Right cardiac atrium (tissue), 5 donors: Measurements from ENCODE around the gene HDAC9. TPM values are rescaled to one million over a fixed set of nuclear protein-coding genes. Genes with fewer than 3 reads are reported as not detected.

Experiments used
- ATAC-seq, 2 donors: fragments of 200-7000 bp; cut with Tn5 transposase; one replicate each; pipeline versions ENCODE4 v1.8.0 to v1.9.1; 2020; ENCODE audit warnings: moderate library complexity in 2 of 2, mild to moderate bottlenecking in 1 of 2
- DNase-seq, 3 donors: peaks; one replicate each; pipeline ENCODE4 v3.0.0-alpha.2; 2020
- H3K27ac ChIP-seq: one replicate; pipeline ENCODE4 v1.5.1; 2013; ENCODE audit warnings: mild to moderate bottlenecking, low read length, control low read depth, moderate library complexity
- H3K27me3 ChIP-seq: one replicate; pipeline ENCODE4 v1.6.1; 2013; ENCODE audit not compliant: control insufficient read depth, insufficient read depth
- H3K4me1 ChIP-seq: one replicate; pipeline ENCODE4 v1.6.1; 2013; ENCODE audit warnings: low read length; ENCODE audit not compliant: control insufficient read depth, insufficient read depth
- H3K4me3 ChIP-seq: one replicate; pipeline ENCODE4 v1.5.1; 2013; ENCODE audit warnings: low read length, control low read depth
- H3K9me3 ChIP-seq: one replicate; pipeline ENCODE4 v1.6.1; 2013; ENCODE audit warnings: low read length; ENCODE audit not compliant: control insufficient read depth
- WGBS: extraction: QIAGEN DNeasy Blood & Tissue Kit; methylation state at CpG from one replicate; pipeline ENCODE4 v1.1.7; 2013; 5-methylcytosine and 5-hydroxymethylcytosine counted together
- intact Hi-C, 4 donors: fragments of 100-400 bp; cut with DNase I; formaldehyde crosslinking; loops; one replicate each; pipeline versions ENCODE4 v1.11.0 to v1.14.0; 2022 to 2023
- polyA plus RNA-seq: library from polyadenylated mRNA; stranded (reverse); fragments of 200-250 nt; gene quantifications from one replicate; pipeline ENCODE4 v1.2.3, GENCODE V29; 2013
- total RNA-seq, 4 donors: library from RNA; stranded (reverse); fragmentation: NEBNext Ultra II Directional; extraction: Animal tissue kit (Norgen Biotek cat#: 25700); gene quantifications; one replicate each; pipeline ENCODE4 v1.2.1, GENCODE V29; 2021
- donor health status: healthy with polysubstance abuse.
- donor health status: DM: no; HTN: yes; CAD: no.
- donor health status: DM: no; HTN: no; CAD: no.
- donor health status: DM: no; HTN: yes; CAD: no; lungs with severe emphysema.
- donor health status: DM: yes; HTN: yes; CAD: no.

The HDAC9 gene
- total and polyA plus RNA-seq, 5 donors = 5.5 to 42.2 (median 22.6) TPM

GRCh38 chr7:18901351-18901750 lies 405.8 kb downstream of the HDAC9 start:
- H3K4me1 ChIP-seq = no peaks in the 10 kb centered on the region
- WGBS = 71% methylated on average over 3 of the region's 3 CpGs
- no peaks in the 10 kb centered on the region for H3K27me3 ChIP-seq
- intact Hi-C loops = no loop called here
- no peak for ATAC-seq
- H3K4me3 ChIP-seq = no peak overlapping the region
- no peak for DNase-seq
- H3K9me3 ChIP-seq = no peaks in the 10 kb centered on the region
- H3K27ac ChIP-seq = no peak overlapping the region

GRCh38 chr7:18901982-18902421 lies 406.5 kb downstream of the HDAC9 start:
- DNase-seq (no peak), ATAC-seq (no peak)
- H3K27me3 ChIP-seq = no peaks in the 10 kb centered on the region
- intact Hi-C loops = no loop called here
- no peak overlapping the region for H3K27ac ChIP-seq
- no peaks in the 10 kb centered on the region for H3K9me3 ChIP-seq
- WGBS = 22% methylated on average over 1 of the region's 1 CpG
- no peak overlapping the region for H3K4me3 ChIP-seq
- no peaks in the 10 kb centered on the region for H3K4me1 ChIP-seq

DNA sequence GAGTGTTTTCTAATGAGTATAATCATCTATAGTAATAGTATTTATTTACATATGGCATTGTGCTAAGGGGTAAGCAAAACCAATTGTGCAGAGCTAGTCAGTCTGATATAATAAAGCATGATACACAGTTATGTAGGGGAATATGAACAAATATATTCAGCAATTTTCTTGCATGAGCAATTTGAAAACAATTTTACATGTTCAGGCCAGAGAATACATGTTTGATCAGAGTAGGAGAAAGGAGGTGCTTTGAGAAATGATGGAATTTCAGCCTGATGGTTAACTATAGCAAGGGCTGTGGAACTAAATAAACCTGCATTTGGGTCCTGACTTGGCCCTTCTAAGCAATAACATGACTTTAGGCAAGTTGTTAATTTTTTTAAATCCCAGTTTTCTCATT lies 407.3 kb downstream of the HDAC9 start:
- H3K9me3 ChIP-seq = no peaks in the 10 kb centered on the region
- no peaks in the 10 kb centered on the region for H3K4me1 ChIP-seq
- H3K4me3 ChIP-seq = no peak overlapping the region
- H3K27ac ChIP-seq = no peak overlapping the region
- intact Hi-C loops = no loop called here
- no peak for DNase-seq
- H3K27me3 ChIP-seq = no peaks in the 10 kb centered on the region
- ATAC-seq = no peak

GRCh38 chr7:18903695-18904094 lies 408.1 kb downstream of the HDAC9 start:
- Histone ChIP-seq H3K27ac (no peak overlapping the region), H3K4me1 (no peaks in the 10 kb centered on the region), H3K27me3 (no peaks in the 10 kb centered on the region), H3K4me3 (no peak overlapping the region), H3K9me3 (no peaks in the 10 kb centered on the region)
- DNase-seq (no peak), ATAC-seq (no peak)
- intact Hi-C loops = no loop called here
- WGBS = 41% methylated on average over 4 of the region's 4 CpGs

GRCh38 chr7:18905316-18905943 lies 409.9 kb downstream of the HDAC9 start:
- 91% methylated on average over 2 of the region's 2 CpGs for WGBS
- no peaks in the 10 kb centered on the region for H3K27me3 ChIP-seq
- intact Hi-C loops = no loop called here
- H3K9me3 ChIP-seq = no peaks in the 10 kb centered on the region
- H3K4me1 ChIP-seq = no peaks in the 10 kb centered on the region
- DNase-seq (no peak), ATAC-seq (no peak)
- H3K27ac ChIP-seq = no peak overlapping the region
- H3K4me3 ChIP-seq = no peak overlapping the region

GRCh38 chr7:18906901-18907300 lies 411.4 kb downstream of the HDAC9 start:
- Histone ChIP-seq H3K9me3 (no peaks in the 10 kb centered on the region), H3K27me3 (no peaks in the 10 kb centered on the region), H3K27ac (no peak overlapping the region), H3K4me1 (no peaks in the 10 kb centered on the region), H3K4me3 (no peak overlapping the region)
- intact Hi-C loops = no loop called here
- WGBS = 60% methylated on average over 2 of the region's 2 CpGs
- no peak for DNase-seq
- no peak for ATAC-seq

DNA sequence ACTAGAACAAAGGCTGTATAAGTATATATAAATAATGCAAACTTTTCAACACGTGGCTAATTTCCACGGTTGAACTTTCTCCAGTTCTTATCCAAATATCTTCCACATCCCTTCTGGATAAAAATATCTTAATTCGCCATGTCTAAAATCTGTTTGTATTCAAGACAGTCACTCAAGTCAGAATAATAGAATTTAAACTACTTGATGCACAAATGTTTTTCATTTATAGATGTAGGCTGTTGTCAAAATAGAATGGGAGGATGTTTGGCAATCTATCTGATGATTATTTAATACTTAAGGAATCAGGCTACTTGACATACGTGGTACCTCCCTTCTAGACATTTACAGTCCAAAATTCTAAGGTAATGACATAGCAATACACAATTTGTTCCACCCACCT lies 417.6 kb downstream of the HDAC9 start:
- Histone ChIP-seq H3K27ac (no peak overlapping the region), H3K4me1 (no peaks in the 10 kb centered on the region), H3K4me3 (no peak overlapping the region), H3K27me3 (no peaks in the 10 kb centered on the region), H3K9me3 (no peaks in the 10 kb centered on the region)
- ATAC-seq = no peak
- DNase-seq = no peak
- intact Hi-C loops = no loop called here
- 63% methylated on average over 4 of the region's 4 CpGs for WGBS

DNA sequence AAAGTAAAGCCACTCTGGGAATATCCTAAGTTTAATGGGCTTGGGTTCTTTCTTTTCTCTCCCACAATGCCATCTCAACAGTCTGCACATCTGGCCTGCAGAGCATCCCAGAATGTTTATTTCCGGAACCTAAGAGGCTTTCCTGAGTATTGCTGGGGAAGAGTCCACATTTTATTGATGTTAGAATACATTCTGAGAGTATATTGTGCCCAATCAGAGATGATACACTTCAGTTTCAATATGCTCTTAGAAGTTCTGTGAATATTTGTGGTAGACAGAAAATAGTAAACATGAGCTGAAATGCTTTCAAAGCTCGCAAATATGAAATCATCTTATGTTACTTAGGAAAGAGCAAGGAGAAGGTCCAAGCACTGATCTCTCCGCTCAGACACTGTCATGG lies 421.3 kb downstream of the HDAC9 start:
- DNase-seq = no peak
- intact Hi-C loops = no loop called here
- H3K4me3 ChIP-seq = no peak overlapping the region
- no peak for ATAC-seq
- H3K4me1 ChIP-seq = no peaks in the 10 kb centered on the region
- 86% methylated on average over 3 of the region's 3 CpGs for WGBS
- no peaks in the 10 kb centered on the region for H3K27me3 ChIP-seq
- H3K9me3 ChIP-seq = no peaks in the 10 kb centered on the region
- H3K27ac ChIP-seq = no peak overlapping the region

DNA sequence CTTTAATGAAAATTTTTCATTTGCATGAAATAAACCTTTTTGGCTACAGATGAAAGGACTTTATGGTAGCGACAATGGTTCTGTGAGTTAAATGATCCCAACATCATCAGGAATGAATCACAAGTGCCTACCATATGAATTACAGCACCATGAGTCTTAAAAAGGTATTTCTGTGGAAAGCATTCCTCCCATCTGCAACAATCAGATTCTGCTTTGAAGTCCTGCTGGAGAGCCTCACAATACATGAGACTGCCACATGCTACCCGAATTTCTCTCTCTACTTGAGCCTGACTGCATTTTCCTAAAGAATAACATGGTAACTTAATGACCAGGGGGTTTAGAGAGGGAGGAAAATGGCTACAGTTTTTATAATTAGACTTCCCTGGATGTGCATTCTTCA lies 431.6 kb downstream of the HDAC9 start:
- Histone ChIP-seq H3K4me1 (no peaks in the 10 kb centered on the region), H3K27ac (no peak overlapping the region), H3K9me3 (no peaks in the 10 kb centered on the region), H3K27me3 (no peaks in the 10 kb centered on the region), H3K4me3 (no peak overlapping the region)
- no peak for DNase-seq
- WGBS = 72% methylated on average over 2 of the region's 2 CpGs
- intact Hi-C loops = no loop called here
- ATAC-seq = no peak

DNA sequence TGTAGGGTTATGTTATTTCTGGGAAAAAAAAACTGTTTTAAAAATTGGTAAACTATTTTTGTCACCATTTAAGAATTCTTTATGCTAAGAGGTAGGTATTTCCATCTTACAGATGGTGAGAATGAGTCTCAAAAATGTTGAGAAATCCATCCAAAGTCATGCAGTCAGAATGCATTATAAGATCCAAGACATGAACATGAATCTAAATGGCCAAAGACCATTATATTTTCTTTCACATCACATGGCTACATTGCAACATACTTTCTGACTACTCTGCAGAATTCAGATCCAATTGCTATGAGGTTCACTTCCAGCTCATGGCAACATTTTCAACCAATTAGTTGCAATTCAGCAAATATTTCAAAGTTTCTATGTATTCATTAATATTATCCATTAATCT lies 440.7 kb downstream of the HDAC9 start:
- Histone ChIP-seq H3K27ac (no peak overlapping the region), H3K4me1 (no peaks in the 10 kb centered on the region), H3K4me3 (no peak overlapping the region), H3K27me3 (no peaks in the 10 kb centered on the region), H3K9me3 (no peaks in the 10 kb centered on the region)
- ATAC-seq (no peak), DNase-seq (no peak)
- intact Hi-C loops = no loop called here

DNA sequence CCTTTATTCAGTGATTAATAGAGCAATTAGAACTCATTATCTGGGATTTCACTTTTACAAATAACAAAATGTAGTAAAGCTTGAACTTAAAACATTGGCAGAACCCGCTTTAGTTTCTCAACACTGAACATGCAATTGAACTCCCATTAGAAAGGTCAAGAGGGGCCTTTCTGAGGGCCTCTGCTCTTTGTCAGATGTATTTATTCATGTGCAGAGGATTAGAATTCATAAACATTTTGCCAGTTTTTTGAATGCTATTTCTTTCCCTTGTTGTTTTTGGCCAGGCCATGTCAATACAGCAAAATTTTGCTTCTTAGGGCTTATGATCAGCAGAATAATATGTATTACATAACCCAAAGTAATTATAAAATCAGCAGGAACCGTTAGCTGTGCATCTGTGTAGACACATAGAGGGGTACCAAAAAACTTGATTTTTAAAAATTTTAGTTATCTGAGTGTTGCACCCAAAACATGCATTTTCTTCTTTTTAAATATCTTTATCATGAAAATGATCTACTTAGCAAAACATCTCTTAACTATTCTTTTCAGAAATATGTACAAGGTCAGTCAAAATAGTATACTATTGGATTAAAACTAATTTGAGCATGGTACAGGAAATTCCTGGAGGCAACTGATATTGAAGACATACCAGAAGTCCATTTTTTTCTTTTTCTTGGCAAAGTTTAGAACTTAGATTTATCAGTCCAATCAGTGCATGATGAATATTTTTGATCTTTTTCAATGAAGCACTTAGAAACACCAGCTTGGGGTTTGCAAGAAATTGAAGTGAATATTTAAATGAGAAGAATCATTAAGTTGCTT lies 444.4 kb downstream of the HDAC9 start:
- WGBS = 68% methylated on average over 2 of the region's 2 CpGs
- intact Hi-C loops = no loop called here

More for the DNA sequence above, 444.4 kb downstream of the HDAC9 start:
- Histone ChIP-seq H3K27me3 (no peaks in the 10 kb centered on the region), H3K9me3 (no peaks in the 10 kb centered on the region), H3K4me3 (no peak overlapping the region), H3K4me1 (no peaks in the 10 kb centered on the region), H3K27ac (no peak overlapping the region)
- no peak for DNase-seq
- ATAC-seq = no peak
